Type B pancreatic cell (in vitro differentiated cells): ENCODE data around the gene PARG. TPM values are rescaled to one million over a fixed set of nuclear protein-coding genes. Genes with fewer than 3 reads are reported as not detected.
"Not testable (repeated sequence)": the region's sequence is repeated elsewhere in the genome, so short reads cannot be mapped to it uniquely, and the experiment has no call there.

Experiments used
- DNase-seq: peaks from one replicate; pipeline ENCODE4 v3.0.0; 2021; ENCODE audit warnings: mixed read lengths; ENCODE audit not compliant: unreplicated experiment; ENCODE audit errors: extremely low spot score
- H3K27ac Mint-ChIP-seq: 2 replicates; pipeline ENCODE4 v1.8.0; 2021; ENCODE audit warnings: mild to moderate bottlenecking, mixed read lengths
- H3K27me3 Mint-ChIP-seq: 2 replicates; pipeline ENCODE4 v1.8.0; 2021; ENCODE audit warnings: mixed read lengths
- H3K36me3 Mint-ChIP-seq: 2 replicates; pipeline ENCODE4 v1.8.0; 2021; ENCODE audit warnings: mixed read lengths
- H3K4me1 Mint-ChIP-seq: one replicate; pipeline ENCODE4 v1.8.0; 2021; ENCODE audit warnings: mixed read lengths; ENCODE audit not compliant: unreplicated experiment
- H3K4me3 Mint-ChIP-seq: 2 replicates; pipeline ENCODE4 v1.8.0; 2021; ENCODE audit warnings: mild to moderate bottlenecking, mixed read lengths
- H3K9me3 Mint-ChIP-seq: 2 replicates; pipeline ENCODE4 v1.8.0; 2021; ENCODE audit warnings: mixed read lengths
- CTCF ChIP-seq: fragments of 200-600 bp; sonication (generic); conservative IDR thresholded peaks from 2 replicates; pipeline ENCODE4 v1.5.0; 2021; ENCODE audit warnings: antibody characterized with exemption, mild to moderate bottlenecking
- long read RNA-seq: library from polyadenylated mRNA; unstranded; transcript quantifications from one replicate; pipeline ENCODE4 v2.0.0, GENCODE V29; 2020
- total RNA-seq: library from RNA; stranded (reverse); gene quantifications from 2 replicates; pipeline ENCODE4 v1.2.1, GENCODE V29; 2021; ENCODE audit warnings: low replicate concordance

PARG gene
- total RNA-seq: 39.1 and 40.8 TPM in 2 replicates
- long read RNA-seq, partial matches to known transcripts: 25 of 64 reads
- long read RNA-seq, other reads (novel, unspliced or antisense): 39 of 64 reads

GRCh38 chr10:49941447-49942338 is at the start of gene PARG, which contains the start of gene TIMM23B:
Gene PARG, minus strand, starts transcription at chr10:49942027. Its CDS starts 302 bp downstream, at chr10:49941725.
Gene TIMM23B, plus strand, starts transcription at chr10:49942053. Its CDS starts 142 bp downstream, at chr10:49942195.
- Mint-ChIP-seq H3K27ac (peak within 1 kb of the TSS; percentile 95), H3K4me3 (peak within 1 kb of the TSS; percentile 99), H3K4me1 (peaks cover 14% of the 10 kb centered on the region)
- TF ChIP-seq CTCF: peak; percentile 42
- peak; percentile 86 for DNase-seq
- H3K27me3 Mint-ChIP-seq, H3K36me3 Mint-ChIP-seq, H3K9me3 Mint-ChIP-seq: not testable (repeated sequence)

GRCh38 chr10:49988376-49988775 is 46.5 kb upstream of the PARG start, which contains the start of gene AGAP6:
Gene AGAP6, plus strand, starts transcription at chr10:49988406. Its CDS starts 310 bp downstream, at chr10:49988716.
- not testable (repeated sequence) for H3K9me3 Mint-ChIP-seq, H3K27me3 Mint-ChIP-seq, DNase-seq, H3K4me3 Mint-ChIP-seq, H3K36me3 Mint-ChIP-seq, H3K4me1 Mint-ChIP-seq, H3K27ac Mint-ChIP-seq

- not testable (repeated sequence) for H3K4me1 Mint-ChIP-seq, DNase-seq, H3K4me3 Mint-ChIP-seq, H3K27me3 Mint-ChIP-seq, H3K36me3 Mint-ChIP-seq, H3K9me3 Mint-ChIP-seq, H3K27ac Mint-ChIP-seq
Measured at GRCh38 chr10:49987207-49987606, 45.4 kb upstream of the PARG start.

- not testable (repeated sequence) for DNase-seq, H3K9me3 Mint-ChIP-seq, H3K4me3 Mint-ChIP-seq, H3K27me3 Mint-ChIP-seq, H3K36me3 Mint-ChIP-seq, H3K4me1 Mint-ChIP-seq, H3K27ac Mint-ChIP-seq
Measured at GRCh38 chr10:49977756-49978155, 35.9 kb upstream of the PARG start.

GRCh38 chr10:49972094-49972493 is 30.3 kb upstream of the PARG start:
- H3K27me3 Mint-ChIP-seq, DNase-seq, H3K4me1 Mint-ChIP-seq, H3K36me3 Mint-ChIP-seq, H3K4me3 Mint-ChIP-seq, H3K9me3 Mint-ChIP-seq, H3K27ac Mint-ChIP-seq: not testable (repeated sequence)

- not testable (repeated sequence) for H3K4me1 Mint-ChIP-seq, H3K4me3 Mint-ChIP-seq, H3K9me3 Mint-ChIP-seq, DNase-seq, H3K27me3 Mint-ChIP-seq, H3K27ac Mint-ChIP-seq, H3K36me3 Mint-ChIP-seq
Measured at GRCh38 chr10:49971466-49971865, 29.6 kb upstream of the PARG start.

GRCh38 chr10:49970331-49970857 is 28.6 kb upstream of the PARG start:
- H3K4me1 Mint-ChIP-seq, DNase-seq, H3K27ac Mint-ChIP-seq, H3K9me3 Mint-ChIP-seq, H3K4me3 Mint-ChIP-seq, H3K36me3 Mint-ChIP-seq, H3K27me3 Mint-ChIP-seq: not testable (repeated sequence)

GRCh38 chr10:49953122-49953521 is 11.3 kb upstream of the PARG start:
- not testable (repeated sequence) for H3K27me3 Mint-ChIP-seq, H3K9me3 Mint-ChIP-seq, H3K36me3 Mint-ChIP-seq, H3K4me1 Mint-ChIP-seq, H3K4me3 Mint-ChIP-seq, DNase-seq, H3K27ac Mint-ChIP-seq

GRCh38 chr10:49952006-49952405 is 10.2 kb upstream of the PARG start:
- H3K9me3 Mint-ChIP-seq, H3K36me3 Mint-ChIP-seq, DNase-seq, H3K4me3 Mint-ChIP-seq, H3K27ac Mint-ChIP-seq, H3K27me3 Mint-ChIP-seq, H3K4me1 Mint-ChIP-seq: not testable (repeated sequence)

- not testable (repeated sequence) for H3K27me3 Mint-ChIP-seq, DNase-seq, H3K4me1 Mint-ChIP-seq, H3K9me3 Mint-ChIP-seq, H3K36me3 Mint-ChIP-seq, H3K4me3 Mint-ChIP-seq, H3K27ac Mint-ChIP-seq
Measured at GRCh38 chr10:49948737-49949136, 6.9 kb upstream of the PARG start.

- not testable (repeated sequence) for H3K27ac Mint-ChIP-seq, H3K9me3 Mint-ChIP-seq, H3K27me3 Mint-ChIP-seq, H3K4me1 Mint-ChIP-seq, H3K4me3 Mint-ChIP-seq, DNase-seq, H3K36me3 Mint-ChIP-seq
Measured at GRCh38 chr10:49948142-49948541, 6.3 kb upstream of the PARG start.

- H3K4me1 Mint-ChIP-seq, H3K36me3 Mint-ChIP-seq, H3K27me3 Mint-ChIP-seq, H3K9me3 Mint-ChIP-seq, DNase-seq: not testable (repeated sequence)
- peak overlapping the region; percentile 2 for H3K27ac Mint-ChIP-seq
- H3K4me3 Mint-ChIP-seq: peak overlapping the region; percentile 11
Measured at GRCh38 chr10:49943607-49944006, 1.8 kb upstream of the PARG start.

GRCh38 chr10:49942339-49942705 is 495 bp upstream of the PARG start:
- not testable (repeated sequence) for H3K9me3 Mint-ChIP-seq, H3K27me3 Mint-ChIP-seq, H3K36me3 Mint-ChIP-seq, DNase-seq
- peak overlapping the region; percentile 95 for H3K27ac Mint-ChIP-seq
- H3K4me1 Mint-ChIP-seq: peaks cover 14% of the 10 kb centered on the region
- peak overlapping the region; percentile 99 for H3K4me3 Mint-ChIP-seq
